CD4-positive, alpha-beta T cell (primary cell): ENCODE measurements around the gene LSM5. TPM values are rescaled to one million over a fixed set of nuclear protein-coding genes. Genes with fewer than 3 reads are reported as not detected.

ENCODE experiments used
- ATAC-seq: fragments of 200-7000 bp; cut with Tn5 transposase; one replicate; pipeline ENCODE4 v1.10.0; 2022; ENCODE audit warnings: mild to moderate bottlenecking; ENCODE audit not compliant: poor library complexity
- CTCF ChIA-PET: fragments of 350-600 bp; sonication (Branson Sonifier 250); formaldehyde crosslinking; loops from one replicate; lab custom pipeline; 2021; ENCODE audit warnings: antibody characterized with exemption, inconsistent platforms; lab: Charles Lee
- POLR2A ChIA-PET: fragments of 350-600 bp; sonication (Branson Sonifier 250); formaldehyde crosslinking; loops from one replicate; lab custom pipeline; 2021; ENCODE audit warnings: antibody characterized with exemption, inconsistent platforms; lab: Charles Lee
- DNase-seq, 14 experiments: peaks; one replicate each; pipeline ENCODE4 v3.0.0-alpha.2; 2013 to 2020; ENCODE audit warnings: mixed read lengths in 2 of 14
- H3K27ac ChIP-seq, 2 donors: one replicate each; pipeline versions ENCODE4 v1.5.1 to v1.7.0; 2013; ENCODE audit warnings: low read length in 2 of 2, low read depth in 1 of 2, mild to moderate bottlenecking in 1 of 2
- H3K27me3 ChIP-seq, 2 experiments: 1 replicate in 1 of 2; 2 replicates in 1 of 2; pipeline versions ENCODE4 v1.6.1 to v1.7.0; 2013; ENCODE audit warnings: low read length in 2 of 2, control low read depth in 1 of 2, mild to moderate bottlenecking in 1 of 2, moderate library complexity in 1 of 2; ENCODE audit not compliant: insufficient read depth in 2 of 2, control insufficient read depth in 1 of 2
- H3K36me3 ChIP-seq: one replicate; pipeline ENCODE4 v1.6.1; 2013; ENCODE audit warnings: low read length, control low read depth; ENCODE audit not compliant: insufficient read depth
- H3K4me1 ChIP-seq: one replicate; pipeline ENCODE4 v1.6.1; 2013; ENCODE audit warnings: low read length, control low read depth; ENCODE audit not compliant: insufficient read depth
- H3K4me3 ChIP-seq: one replicate; pipeline ENCODE4 v1.5.1; 2013; ENCODE audit warnings: mild to moderate bottlenecking, low read length, moderate library complexity
- H3K9me3 ChIP-seq, 2 experiments: 1 replicate in 1 of 2; 2 replicates in 1 of 2; pipeline versions ENCODE4 v1.6.1 to v1.7.0; 2013; ENCODE audit warnings: low read length in 2 of 2, mild to moderate bottlenecking in 2 of 2, control low read depth in 1 of 2, moderate library complexity in 1 of 2; ENCODE audit not compliant: control insufficient read depth in 1 of 2, insufficient read depth in 1 of 2
- H3K27ac Mint-ChIP-seq: one replicate; pipeline ENCODE4 v1.8.0; 2020; ENCODE audit warnings: mixed read lengths
- H3K27me3 Mint-ChIP-seq: one replicate; pipeline ENCODE4 v1.8.0; 2021; ENCODE audit warnings: mixed read lengths
- H3K36me3 Mint-ChIP-seq: one replicate; pipeline ENCODE4 v1.8.0; 2021; ENCODE audit warnings: low read depth, mixed read lengths
- H3K4me1 Mint-ChIP-seq: one replicate; pipeline ENCODE4 v1.8.0; 2021; ENCODE audit warnings: low read depth, mixed read lengths
- H3K4me3 Mint-ChIP-seq: one replicate; pipeline ENCODE4 v1.8.0; 2020; ENCODE audit warnings: mild to moderate bottlenecking, mixed read lengths
- H3K9me3 Mint-ChIP-seq: one replicate; pipeline ENCODE4 v1.8.0; 2020; ENCODE audit warnings: mixed read lengths
- intact Hi-C, 2 experiments: fragments of 100-400 bp; cut with DNase I in 1 of 2; cut with micrococcal nuclease in 1 of 2; formaldehyde crosslinking; loops; one replicate each; pipeline versions ENCODE4 v1.15.1 to v1.9.0; 2023 to 2025; cut with DNase I, micrococcal nuclease
- total RNA-seq, 174 experiments: library from RNA in 2 of 174; stranded (reverse) in 2 of 174; gene quantifications; one replicate each; pipeline ENCODE4 v1.2.3 and lab custom pipeline; 2021 to 2026
- TF ChIP-seq, protein P1 (sequence below): fragments of 200-600 bp; IDR thresholded peaks from one replicate; pipeline ENCODE4 v1.8.0; 2022; ENCODE audit warnings: antibody characterized with exemption, mild to moderate bottlenecking

Gene LSM5
- total RNA-seq, 2 experiments from 2014 or later: 28.2 to 28.7 TPM

DNA sequence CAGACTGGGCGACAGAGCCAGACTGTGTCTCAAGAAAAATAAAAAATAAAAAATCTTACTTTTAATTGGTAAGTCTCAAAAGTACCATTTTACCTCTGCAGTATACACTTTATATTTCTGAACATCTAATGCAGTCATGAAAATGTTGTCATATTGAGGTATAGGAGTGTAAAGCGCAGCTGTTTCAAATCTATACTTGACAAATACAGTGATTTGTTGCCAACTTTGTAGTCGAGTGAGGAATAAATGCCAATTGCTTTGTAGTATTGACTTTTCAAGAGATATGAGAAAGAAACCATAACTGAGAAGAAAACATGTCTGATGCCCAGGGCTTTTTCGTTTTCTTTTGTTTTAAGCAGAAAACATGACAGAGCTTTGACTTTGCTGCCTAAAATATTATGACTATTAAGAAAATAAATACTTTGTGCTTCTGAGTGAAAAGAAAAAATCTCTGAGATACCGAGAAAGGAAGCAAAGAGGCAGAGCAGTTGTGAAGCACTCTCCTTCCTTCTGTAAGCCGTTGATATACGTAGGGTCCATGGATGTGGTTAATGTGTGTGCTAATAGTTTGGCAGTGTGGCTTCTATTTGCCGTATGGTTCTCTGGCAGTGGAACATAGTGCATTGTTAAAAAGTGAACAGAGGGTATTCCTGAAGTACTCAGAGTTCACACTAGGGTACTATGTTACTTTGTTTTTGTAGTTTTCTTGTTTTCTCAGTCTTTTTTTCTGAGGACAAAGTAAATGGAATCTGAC is 43.3 kb upstream of the LSM5 start:
- H3K27ac ChIP-seq: no peak overlapping the region
- intact Hi-C loops: loop anchor here in 1 of 2 experiments (5.0 kb wide), 1 partner anchor 41 kb away; the partner anchor contains the start of gene LSM5
- H3K9me3 ChIP-seq: no peaks in the 10 kb centered on the region
- Mint-ChIP-seq H3K9me3 (no peaks in the 10 kb centered on the region), H3K4me3 (no peak overlapping the region), H3K27me3 (no peaks in the 10 kb centered on the region), H3K27ac (peak overlapping the region; percentile 72), H3K36me3 (peaks cover 20% of the 10 kb centered on the region), H3K4me1 (peaks cover 41% of the 10 kb centered on the region)
- CTCF ChIA-PET: no interaction called here
- no peaks in the 10 kb centered on the region for H3K27me3 ChIP-seq
- POLR2A ChIA-PET: no interaction called here
- no peak overlapping the region for H3K4me3 ChIP-seq
- DNase-seq (peak in 1 of 14 experiments; percentile 5), ATAC-seq (no peak)
- no peaks in the 10 kb centered on the region for H3K4me1 ChIP-seq
- no peaks in the 10 kb centered on the region for H3K36me3 ChIP-seq
- TF ChIP-seq, protein P1, sequence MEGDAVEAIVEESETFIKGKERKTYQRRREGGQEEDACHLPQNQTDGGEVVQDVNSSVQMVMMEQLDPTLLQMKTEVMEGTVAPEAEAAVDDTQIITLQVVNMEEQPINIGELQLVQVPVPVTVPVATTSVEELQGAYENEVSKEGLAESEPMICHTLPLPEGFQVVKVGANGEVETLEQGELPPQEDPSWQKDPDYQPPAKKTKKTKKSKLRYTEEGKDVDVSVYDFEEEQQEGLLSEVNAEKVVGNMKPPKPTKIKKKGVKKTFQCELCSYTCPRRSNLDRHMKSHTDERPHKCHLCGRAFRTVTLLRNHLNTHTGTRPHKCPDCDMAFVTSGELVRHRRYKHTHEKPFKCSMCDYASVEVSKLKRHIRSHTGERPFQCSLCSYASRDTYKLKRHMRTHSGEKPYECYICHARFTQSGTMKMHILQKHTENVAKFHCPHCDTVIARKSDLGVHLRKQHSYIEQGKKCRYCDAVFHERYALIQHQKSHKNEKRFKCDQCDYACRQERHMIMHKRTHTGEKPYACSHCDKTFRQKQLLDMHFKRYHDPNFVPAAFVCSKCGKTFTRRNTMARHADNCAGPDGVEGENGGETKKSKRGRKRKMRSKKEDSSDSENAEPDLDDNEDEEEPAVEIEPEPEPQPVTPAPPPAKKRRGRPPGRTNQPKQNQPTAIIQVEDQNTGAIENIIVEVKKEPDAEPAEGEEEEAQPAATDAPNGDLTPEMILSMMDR: no peak

DNA sequence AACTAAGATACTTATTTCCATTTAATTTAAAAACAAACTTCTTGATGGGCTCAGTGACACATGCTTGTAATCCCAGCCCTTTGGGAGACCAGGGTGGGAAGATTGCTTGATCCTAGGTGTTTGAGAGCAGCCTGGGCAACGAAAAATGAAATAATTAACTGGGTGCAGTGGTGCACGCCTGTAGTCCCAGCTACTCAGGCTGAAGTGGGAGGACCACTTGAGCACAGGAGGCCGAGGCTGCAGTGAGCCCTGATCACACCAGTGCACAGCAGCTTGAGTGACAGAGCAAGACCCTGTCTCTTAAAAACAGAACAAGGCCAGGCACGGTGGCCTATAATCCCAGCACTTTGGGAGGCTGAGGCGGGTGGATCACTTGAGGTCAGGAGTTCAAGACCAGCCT is 42.5 kb upstream of the LSM5 start:
- Histone ChIP-seq H3K27ac (no peak overlapping the region), H3K4me3 (no peak overlapping the region), H3K9me3 (no peaks in the 10 kb centered on the region), H3K27me3 (no peaks in the 10 kb centered on the region), H3K36me3 (no peaks in the 10 kb centered on the region), H3K4me1 (no peaks in the 10 kb centered on the region)
- intact Hi-C loops: loop anchor here in 1 of 2 experiments (5.0 kb wide), 1 partner anchor 40 kb away; the partner anchor contains the start of gene LSM5
- Mint-ChIP-seq H3K9me3 (no peaks in the 10 kb centered on the region), H3K4me1 (peaks cover 48% of the 10 kb centered on the region), H3K27me3 (no peaks in the 10 kb centered on the region), H3K36me3 (peaks cover 26% of the 10 kb centered on the region), H3K4me3 (no peak overlapping the region), H3K27ac (no peak overlapping the region)
- ATAC-seq (no peak), DNase-seq (no peak)
- CTCF ChIA-PET: no interaction called here
- TF ChIP-seq, protein P1: no peak
- POLR2A ChIA-PET: no interaction called here

DNA sequence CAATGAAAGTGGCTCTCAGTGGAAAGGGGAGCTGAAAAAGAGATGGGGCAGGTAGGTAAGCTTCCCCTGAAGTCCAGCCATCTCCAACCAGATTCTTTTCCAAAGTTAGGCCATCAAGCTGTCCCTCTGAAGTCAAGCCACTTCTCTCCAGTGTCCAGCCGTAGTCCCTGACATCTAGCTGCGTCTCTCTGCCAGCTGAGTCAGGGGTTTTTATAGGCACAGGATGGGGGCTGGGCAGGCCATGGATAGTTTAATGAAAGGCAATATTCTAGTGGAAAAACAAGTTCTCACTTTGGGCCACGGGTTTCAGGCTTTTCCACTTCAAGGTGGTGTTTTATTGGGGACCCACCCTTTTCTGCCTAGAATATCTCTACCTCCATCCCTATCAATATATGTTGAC is 41.9 kb upstream of the LSM5 start:
- POLR2A ChIA-PET: interaction anchor here (2.0 kb wide), 1 partner anchor 36 kb away, joined by 7 read pairs; the partner anchor contains the start of gene AVL9
- CTCF ChIA-PET: no interaction called here

More for the DNA sequence above, 41.9 kb upstream of the LSM5 start:
- Histone ChIP-seq H3K9me3 (no peaks in the 10 kb centered on the region), H3K27me3 (no peaks in the 10 kb centered on the region), H3K4me3 (no peak overlapping the region), H3K4me1 (no peaks in the 10 kb centered on the region), H3K36me3 (no peaks in the 10 kb centered on the region), H3K27ac (no peak overlapping the region)
- H3K27me3 Mint-ChIP-seq: no peaks in the 10 kb centered on the region
- TF ChIP-seq, protein P1: no peak
- no peak overlapping the region for H3K27ac Mint-ChIP-seq
- peaks cover 26% of the 10 kb centered on the region for H3K36me3 Mint-ChIP-seq
- DNase-seq: no peak
- no peak for ATAC-seq
- H3K4me3 Mint-ChIP-seq: no peak overlapping the region
- H3K4me1 Mint-ChIP-seq: peaks cover 52% of the 10 kb centered on the region
- intact Hi-C loops: loop anchor here in 1 of 2 experiments (5.0 kb wide), 1 partner anchor 40 kb away; the partner anchor contains the start of gene LSM5
- H3K9me3 Mint-ChIP-seq: no peaks in the 10 kb centered on the region
